PC-3 (cell line): ENCODE results near the gene EGFL8. TPM values are rescaled to one million over a fixed set of nuclear protein-coding genes. Genes with fewer than 3 reads are reported as not detected.
A peak's percentile ranks its signal among the peaks of the same experiment; 100 is the strongest.
"Not testable (repeated sequence)": the region's sequence is repeated elsewhere in the genome, so short reads cannot be mapped to it uniquely, and the experiment has no call there.

Source experiments
- ATAC-seq: fragments of 200-7000 bp; cut with Tn5 transposase; 2 replicates; pipeline ENCODE4 v1.9.1; 2020; ENCODE audit warnings: mild to moderate bottlenecking, moderate library complexity
- BruUV-seq: library from RNA; stranded (reverse); fragments of 400-500 nt; replicated peaks from 2 replicates; lab custom pipeline; 2021; lab: Mats Ljungman, UMichigan
- CTCF ChIA-PET: fragments of 300-600 bp; sonication (Branson Sonifier 250); formaldehyde crosslinking; loops from one replicate; lab custom pipeline; 2022; ENCODE audit warnings: antibody characterized with exemption; lab: Charles Lee
- POLR2A ChIA-PET: fragments of 300-600 bp; sonication (Branson Sonifier 250); formaldehyde crosslinking; loops from one replicate; lab custom pipeline; 2022; ENCODE audit warnings: antibody characterized with exemption; ENCODE audit not compliant: unreplicated experiment; lab: Charles Lee
- DNase-seq: peaks from one replicate; pipeline ENCODE4 v3.0.0-alpha.2; 2015
- H2AFZ ChIP-seq: fragments of 300-600 bp; sonication (generic); 2 replicates; pipeline ENCODE4 v1.6.0; 2016; ENCODE audit warnings: antibody characterized with exemption, low read length
- H3F3A ChIP-seq: fragments of 300-600 bp; sonication (generic); one replicate; pipeline ENCODE4 v1.6.0; 2017; ENCODE audit warnings: antibody characterized with exemption, low read length, control low read depth, mild to moderate bottlenecking; ENCODE audit not compliant: unreplicated experiment
- H3K27ac ChIP-seq: fragments of 300-600 bp; sonication (generic); 2 replicates; pipeline ENCODE4 v1.5.1; 2016; ENCODE audit warnings: mild to moderate bottlenecking, low read length
- H3K27me3 ChIP-seq: fragments of 300-600 bp; sonication (generic); 2 replicates; pipeline ENCODE4 v1.6.1; 2016; ENCODE audit warnings: low read length, mixed read lengths
- H3K36me3 ChIP-seq: fragments of 300-600 bp; sonication (generic); 2 replicates; pipeline ENCODE4 v1.6.1; 2016; ENCODE audit warnings: low read depth, mixed run types, low read length, mixed read lengths
- H3K4me1 ChIP-seq: fragments of 300-600 bp; sonication (generic); 2 replicates; pipeline ENCODE4 v1.5.1; 2016; ENCODE audit warnings: low read length; ENCODE audit not compliant: insufficient read depth
- H3K4me2 ChIP-seq: fragments of 300-600 bp; sonication (generic); 2 replicates; pipeline ENCODE4 v1.6.0; 2016; ENCODE audit warnings: low read length
- H3K4me3 ChIP-seq: fragments of 300-600 bp; sonication (generic); 2 replicates; pipeline ENCODE4 v1.5.1; 2016; ENCODE audit warnings: mild to moderate bottlenecking, low read length, mixed read lengths
- H3K79me2 ChIP-seq: fragments of 300-600 bp; sonication (generic); 2 replicates; pipeline ENCODE4 v1.6.1; 2017; ENCODE audit warnings: low read length, mixed read lengths
- H3K9ac ChIP-seq: fragments of 300-600 bp; sonication (generic); 2 replicates; pipeline ENCODE4 v1.6.0; 2016; ENCODE audit warnings: mild to moderate bottlenecking, low read length
- H3K9me2 ChIP-seq: fragments of 300-600 bp; sonication (generic); replicated peaks from 2 replicates; pipeline ENCODE4 v1.6.1; 2016; ENCODE audit warnings: mixed run types, low read length, mixed read lengths
- H3K9me3 ChIP-seq: fragments of 300-600 bp; sonication (generic); 2 replicates; pipeline ENCODE4 v1.6.1; 2016; ENCODE audit warnings: low read length, mixed read lengths
- H4K20me1 ChIP-seq: fragments of 300-600 bp; sonication (generic); 2 replicates; pipeline ENCODE4 v1.6.1; 2016; ENCODE audit warnings: low read length, mixed read lengths
- CTCF ChIP-seq: fragments of 300-600 bp; sonication (generic); conservative IDR thresholded peaks from 2 replicates; pipeline ENCODE4 v1.5.1; 2017; ENCODE audit warnings: antibody characterized with exemption, low read depth, mild to moderate bottlenecking, low read length
- EZH2 ChIP-seq: fragments of 300-600 bp; sonication (generic); IDR thresholded peaks from one replicate; pipeline ENCODE4 v1.6.1; 2017; ENCODE audit warnings: antibody characterized with exemption, mild to moderate bottlenecking, low read length; ENCODE audit not compliant: unreplicated experiment
- EZH2phosphoT487 ChIP-seq: fragments of 300-600 bp; sonication (generic); IDR thresholded peaks from 2 replicates; pipeline ENCODE4 v1.6.1; 2018; ENCODE audit warnings: mild to moderate bottlenecking, antibody characterized with exemption, low read length, borderline replicate concordance
- intact Hi-C: fragments of 100-400 bp; cut with micrococcal nuclease; formaldehyde crosslinking; loops from 2 replicates; pipeline ENCODE4 v1.9.0; 2023
- total RNA-seq: library from RNA; depleted of rRNA; stranded (reverse); fragments of >200 nt; gene quantifications from 2 replicates; pipeline ENCODE4 v1.2.3, GENCODE V29; 2014

The EGFL8 gene
- total RNA-seq, 1 experiment from 2014 or later = 7.9 TPM

GRCh38 chr6:32191696-32192607 lies 27.6 kb downstream of the EGFL8 start:
- BruUV-seq = no TSS peak
- no peaks in the 10 kb centered on the region for H4K20me1 ChIP-seq
- H2AFZ ChIP-seq = no peak overlapping the region
- H3K27me3 ChIP-seq = no peaks in the 10 kb centered on the region
- no peak overlapping the region for H3K9ac ChIP-seq
- H3K79me2 ChIP-seq = peaks cover 18% of the 10 kb centered on the region
- H3K4me2 ChIP-seq = peak overlapping the region; percentile 61; the same call in 1 of the 2 replicates
- POLR2A ChIA-PET = no interaction called here
- CTCF ChIA-PET = no interaction called here
- H3K9me2 ChIP-seq = no peaks in the 10 kb centered on the region
- H3K4me3 ChIP-seq = no peak overlapping the region
- peaks cover 41% of the 10 kb centered on the region for H3K4me1 ChIP-seq
- intact Hi-C loops = no loop called here
- H3K9me3 ChIP-seq = no peaks in the 10 kb centered on the region
- no peaks in the 10 kb centered on the region for H3K36me3 ChIP-seq
- no peak for DNase-seq
- TF ChIP-seq CTCF = no peak
- no peak for TF ChIP-seq EZH2
- TF ChIP-seq EZH2phosphoT487 = no peak
- no peaks in the 10 kb centered on the region for H3F3A ChIP-seq
- no peak overlapping the region for H3K27ac ChIP-seq
- no peak for ATAC-seq

- no peak within 1 kb of the TSS for H3K27ac ChIP-seq
- no TSS peak for BruUV-seq
- peak within 1 kb of the TSS; percentile 49 for H2AFZ ChIP-seq
Measured at GRCh38 chr6:32192608-32193039, 28.2 kb downstream of the EGFL8 start, which contains the start of gene GPSM3. Gene GPSM3, minus strand, starts transcription at chr6:32192643. Its CDS starts 130 bp downstream, at chr6:32192513.

GRCh38 chr6:32193096-32193495 lies 28.7 kb downstream of the EGFL8 start:
- H3K27ac ChIP-seq, H3K9me3 ChIP-seq, H3K4me3 ChIP-seq, CTCF ChIA-PET, H3K9me2 ChIP-seq, ATAC-seq, BruUV-seq, H3F3A ChIP-seq, H3K9ac ChIP-seq, DNase-seq, H2AFZ ChIP-seq, H4K20me1 ChIP-seq, H3K36me3 ChIP-seq, H3K27me3 ChIP-seq, POLR2A ChIA-PET, intact Hi-C loops: not testable (repeated sequence)
- H3K4me1 ChIP-seq = peaks cover 41% of the 10 kb centered on the region
- H3K4me2 ChIP-seq = peak overlapping the region; percentile 61; the same call in 1 of the 2 replicates
- H3K79me2 ChIP-seq = peaks cover 18% of the 10 kb centered on the region

More at GRCh38 chr6:32192608-32193039, 28.2 kb downstream of the EGFL8 start, which contains the start of gene GPSM3:
- H3K4me3 ChIP-seq = no peak within 1 kb of the TSS
- no peak within 1 kb of the TSS for H3K9ac ChIP-seq
- intact Hi-C loops = no loop called here
- H3K27me3 ChIP-seq = no peaks in the 10 kb centered on the region
- no peaks in the 10 kb centered on the region for H4K20me1 ChIP-seq
- ChIA-PET POLR2A (no interaction called here), CTCF (no interaction called here)
- H3K36me3 ChIP-seq = no peaks in the 10 kb centered on the region
- H3K9me3 ChIP-seq = no peaks in the 10 kb centered on the region
- no peak for ATAC-seq
- peak within 1 kb of the TSS; percentile 61 for H3K4me2 ChIP-seq
- H3K79me2 ChIP-seq = peaks cover 18% of the 10 kb centered on the region
- H3K9me2 ChIP-seq = no peaks in the 10 kb centered on the region
- H3K4me1 ChIP-seq = peaks cover 41% of the 10 kb centered on the region
- no peak for TF ChIP-seq EZH2
- TF ChIP-seq CTCF = no peak
- TF ChIP-seq EZH2phosphoT487 = no peak
- no peak for DNase-seq
- H3F3A ChIP-seq = no peaks in the 10 kb centered on the region
